Activated CD4-positive, alpha-beta memory T cell treated with anti-CD3 and anti-CD28 coated beads, Interleukin-2, amount 10 ng/mL, durations not matched to agents 7 days and 5 days (primary cell): Measurements from ENCODE around the gene PRSS23. TPM values are rescaled to one million over a fixed set of nuclear protein-coding genes. Genes with fewer than 3 reads are reported as not detected.
"Not testable (repeated sequence)": the region's sequence is repeated elsewhere in the genome, so short reads cannot be mapped to it uniquely, and the experiment has no call there.

Experiments
- CTCF ChIA-PET: fragments of 350-600 bp; sonication (Branson Sonifier 250); formaldehyde crosslinking; loops from one replicate; lab custom pipeline; 2021; ENCODE audit warnings: antibody characterized with exemption, inconsistent platforms; lab: Charles Lee
- POLR2A ChIA-PET: fragments of 350-600 bp; sonication (Branson Sonifier 250); formaldehyde crosslinking; loops from one replicate; lab custom pipeline; 2021; ENCODE audit warnings: antibody characterized with exemption; lab: Charles Lee
- DNase-seq: peaks from one replicate; pipeline ENCODE4 v3.0.0-alpha.2; 2020
- H3K27ac Mint-ChIP-seq: one replicate; pipeline ENCODE4 v1.8.0; 2021; ENCODE audit warnings: mild to moderate bottlenecking, mixed read lengths
- H3K27me3 Mint-ChIP-seq: one replicate; pipeline ENCODE4 v1.8.0; 2021; ENCODE audit warnings: mixed read lengths
- H3K36me3 Mint-ChIP-seq: one replicate; pipeline ENCODE4 v1.8.0; 2021; ENCODE audit warnings: low read depth, mixed read lengths
- H3K4me1 Mint-ChIP-seq: one replicate; pipeline ENCODE4 v1.8.0; 2021; ENCODE audit warnings: mixed read lengths
- H3K4me3 Mint-ChIP-seq: one replicate; pipeline ENCODE4 v1.8.0; 2021; ENCODE audit warnings: mild to moderate bottlenecking, mixed read lengths
- H3K9me3 Mint-ChIP-seq: one replicate; pipeline ENCODE4 v1.8.0; 2021; ENCODE audit warnings: mixed read lengths
- total RNA-seq, 2 experiments: library from RNA; stranded (reverse); gene quantifications; one replicate each; pipeline ENCODE4 v1.2.3, GENCODE V29; 2021

The PRSS23 gene
- total RNA-seq, 2 experiments from 2014 or later, result 4.0 TPM

DNA sequence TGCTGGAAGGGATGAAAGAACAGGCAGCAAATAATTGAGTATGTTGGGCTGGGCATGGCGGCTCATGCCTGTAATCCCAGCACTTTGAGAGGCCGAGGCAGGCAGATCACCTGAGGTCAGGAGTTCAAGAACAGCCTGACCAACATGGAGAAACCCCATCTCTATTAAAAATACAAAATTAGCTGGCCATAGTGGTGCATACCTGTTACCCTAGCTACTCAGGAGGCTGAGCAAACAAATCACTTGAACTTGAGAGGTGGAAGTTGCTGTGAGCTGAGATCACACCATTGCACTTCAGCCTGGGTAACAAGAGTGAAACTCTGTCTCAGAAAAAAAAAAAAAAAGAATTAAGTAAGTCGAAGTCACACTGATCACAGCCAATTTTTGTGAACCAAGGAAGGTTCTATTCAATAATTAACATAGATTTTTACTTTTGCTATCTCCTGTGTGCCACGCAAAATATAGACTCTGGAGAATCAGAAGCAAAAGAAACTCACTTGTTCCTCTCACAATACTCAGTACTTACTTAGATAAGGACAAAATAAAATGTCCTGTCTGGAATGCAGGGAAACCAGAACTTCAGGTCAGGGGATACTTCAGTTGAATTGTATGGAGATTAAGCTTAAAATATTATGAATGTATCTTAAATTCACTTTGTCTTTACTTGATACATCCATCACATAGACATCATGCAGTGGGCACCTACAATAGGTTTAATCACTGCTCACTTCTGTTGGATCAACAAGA lies 44.6 kb downstream of the PRSS23 start:
- H3K4me3 Mint-ChIP-seq, H3K9me3 Mint-ChIP-seq, H3K36me3 Mint-ChIP-seq, POLR2A ChIA-PET, H3K4me1 Mint-ChIP-seq, DNase-seq, CTCF ChIA-PET, H3K27ac Mint-ChIP-seq: not testable (repeated sequence)
- H3K27me3 Mint-ChIP-seq, result peaks cover 29% of the 10 kb centered on the region

DNA sequence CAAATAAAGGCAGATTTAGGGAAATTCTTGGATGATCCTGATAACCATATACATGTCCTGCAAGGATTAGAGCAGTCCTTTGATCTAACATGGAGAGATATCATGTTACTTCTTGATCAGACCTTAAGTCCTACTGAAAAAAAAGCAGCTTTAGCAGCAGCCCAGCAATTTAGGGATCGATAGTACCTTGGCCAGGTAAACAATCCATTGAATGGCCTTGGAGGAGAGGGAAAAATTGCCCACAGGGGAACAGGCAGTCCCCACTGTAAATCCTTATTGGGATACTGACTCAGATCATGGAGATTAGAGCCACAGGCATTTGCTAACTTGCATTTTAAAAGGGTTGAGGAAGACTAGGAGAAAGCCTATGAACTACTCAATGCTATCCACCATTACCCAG lies 47.8 kb downstream of the PRSS23 start:
- CTCF ChIA-PET, result no interaction called here
- H3K9me3 Mint-ChIP-seq, result no peaks in the 10 kb centered on the region
- no peak overlapping the region for H3K4me3 Mint-ChIP-seq
- DNase-seq, result no peak
- H3K4me1 Mint-ChIP-seq, result no peaks in the 10 kb centered on the region
- POLR2A ChIA-PET, result no interaction called here
- H3K27ac Mint-ChIP-seq, result no peak overlapping the region
- no peaks in the 10 kb centered on the region for H3K36me3 Mint-ChIP-seq
- peaks cover 14% of the 10 kb centered on the region for H3K27me3 Mint-ChIP-seq

DNA sequence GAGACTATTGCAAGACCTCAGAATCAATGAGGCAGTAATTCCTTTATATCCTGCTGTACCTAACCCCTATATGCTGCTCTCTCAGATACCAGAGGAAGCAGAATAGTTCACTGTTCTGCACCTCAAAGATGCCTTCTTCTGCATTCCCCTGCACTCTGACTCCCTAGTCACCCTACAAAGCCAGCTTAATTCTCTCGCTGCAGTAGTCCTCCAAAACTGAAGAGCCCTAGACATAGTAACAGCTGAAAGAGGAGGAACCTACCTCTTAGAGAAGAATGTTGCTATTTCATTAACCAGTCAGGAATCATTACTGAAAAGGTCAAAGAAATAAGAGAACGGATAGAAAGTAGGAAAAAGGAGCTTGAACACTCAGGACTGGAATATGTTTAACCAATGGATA lies 49.3 kb downstream of the PRSS23 start:
- no peak for DNase-seq
- Mint-ChIP-seq H3K27ac (no peak overlapping the region), H3K9me3 (no peaks in the 10 kb centered on the region), H3K4me3 (no peak overlapping the region), H3K4me1 (no peaks in the 10 kb centered on the region), H3K27me3 (peaks cover 5% of the 10 kb centered on the region), H3K36me3 (no peaks in the 10 kb centered on the region)
- CTCF ChIA-PET, result interaction anchor here (0.8 to 1.2 kb wide), 2 partner anchors 13 to 21 kb away, joined by 3 to 4 read pairs; no protein-coding TSS in a partner anchor
- POLR2A ChIA-PET, result no interaction called here

Other genes starting within 250 kb of the PRSS23 start
- under 1 TPM; 0.83 to 0.93 TPM for gene ME3, start 127.9 kb upstream of the PRSS23 start, total RNA-seq
- gene FZD4, start 154.9 kb downstream of the PRSS23 start, total RNA-seq, result under 1 TPM; 0.10 to 0.13 TPM
- 10 to 100 TPM; 38.3 to 46.9 TPM for gene TMEM135, start 237.4 kb downstream of the PRSS23 start, total RNA-seq